Breast epithelium (tissue), 3 donors: ENCODE data around the gene IFT88.

Experiments
- POLR2A ChIP-seq: fragments of 450-650 bp; IDR thresholded peaks from one replicate; pipeline ENCODE4 v1.6.1; 2016; ENCODE audit warnings: antibody characterized with exemption, mild to moderate bottlenecking, moderate library complexity
- TF ChIP-seq, protein P1 (sequence below), 3 donors: fragments of 450-650 bp; IDR thresholded peaks; one replicate each; pipeline ENCODE4 v1.5.1; 2016 to 2017; ENCODE audit warnings: antibody characterized with exemption in 3 of 3, mild to moderate bottlenecking in 3 of 3, moderate library complexity in 3 of 3

DNA sequence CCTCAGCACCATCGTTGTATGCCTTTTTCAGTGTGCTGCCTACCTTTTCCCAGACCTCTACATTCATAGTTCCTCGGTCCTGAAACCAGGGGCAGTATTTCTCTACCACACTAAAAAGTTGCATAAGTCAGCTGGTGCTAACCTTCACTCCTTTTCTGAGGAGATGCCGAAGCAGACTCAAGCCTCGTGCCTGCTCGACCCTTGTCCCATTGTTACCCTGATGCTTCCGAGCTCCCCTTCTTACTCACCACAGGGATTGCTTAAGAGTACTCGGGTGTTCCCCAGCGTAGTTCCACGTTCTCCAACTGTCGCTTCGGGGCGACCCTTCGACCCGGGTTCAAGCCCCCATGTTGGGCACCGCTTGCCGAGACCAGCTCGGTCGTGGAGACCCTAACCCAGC is 117.6 kb downstream of the IFT88 start:
- TF ChIP-seq, protein P1, sequence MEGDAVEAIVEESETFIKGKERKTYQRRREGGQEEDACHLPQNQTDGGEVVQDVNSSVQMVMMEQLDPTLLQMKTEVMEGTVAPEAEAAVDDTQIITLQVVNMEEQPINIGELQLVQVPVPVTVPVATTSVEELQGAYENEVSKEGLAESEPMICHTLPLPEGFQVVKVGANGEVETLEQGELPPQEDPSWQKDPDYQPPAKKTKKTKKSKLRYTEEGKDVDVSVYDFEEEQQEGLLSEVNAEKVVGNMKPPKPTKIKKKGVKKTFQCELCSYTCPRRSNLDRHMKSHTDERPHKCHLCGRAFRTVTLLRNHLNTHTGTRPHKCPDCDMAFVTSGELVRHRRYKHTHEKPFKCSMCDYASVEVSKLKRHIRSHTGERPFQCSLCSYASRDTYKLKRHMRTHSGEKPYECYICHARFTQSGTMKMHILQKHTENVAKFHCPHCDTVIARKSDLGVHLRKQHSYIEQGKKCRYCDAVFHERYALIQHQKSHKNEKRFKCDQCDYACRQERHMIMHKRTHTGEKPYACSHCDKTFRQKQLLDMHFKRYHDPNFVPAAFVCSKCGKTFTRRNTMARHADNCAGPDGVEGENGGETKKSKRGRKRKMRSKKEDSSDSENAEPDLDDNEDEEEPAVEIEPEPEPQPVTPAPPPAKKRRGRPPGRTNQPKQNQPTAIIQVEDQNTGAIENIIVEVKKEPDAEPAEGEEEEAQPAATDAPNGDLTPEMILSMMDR (IDR thresholded peaks at IDR 0.05), result no peak
- TF ChIP-seq POLR2A, result no peak
